OCI-LY3 (cell line): Measurements from ENCODE around the gene UNC13B.
"Not testable (repeated sequence)": the region's sequence is repeated elsewhere in the genome, so short reads cannot be mapped to it uniquely, and the experiment has no call there.

ENCODE experiments used
- H2AFZ ChIP-seq: fragments of 200-600, 300-600 bp; shearing (Covaris generic); 2 replicates; pipeline ENCODE4 v1.6.0; 2014; ENCODE audit warnings: antibody characterized with exemption, low read depth, low read length
- H3K27ac ChIP-seq: fragments of 200-600, 300-600 bp; sonication (generic); 2 replicates; pipeline ENCODE4 v1.5.1; 2014; ENCODE audit warnings: mild to moderate bottlenecking, low read length, moderate library complexity, mixed read lengths
- H3K27me3 ChIP-seq: fragments of 200-600, 300-600 bp; sonication (generic); 2 replicates; pipeline ENCODE4 v1.6.1; 2014; ENCODE audit warnings: low read depth, low read length, mixed read lengths
- H3K36me3 ChIP-seq: fragments of 200-600, 300-600 bp; sonication (generic); replicated peaks from 2 replicates; pipeline ENCODE3; 2014; ENCODE audit warnings: low read depth, low read length, mixed read lengths
- H3K4me1 ChIP-seq: fragments of 300-600, 200-600 bp; sonication (generic); 2 replicates; pipeline ENCODE4 v1.6.1; 2014; ENCODE audit warnings: low read length, mixed read lengths
- H3K4me2 ChIP-seq: fragments of 200-600, 300-600 bp; sonication (generic); 2 replicates; pipeline ENCODE4 v1.6.1; 2014; ENCODE audit warnings: low read length, mixed read lengths
- H3K4me3 ChIP-seq: fragments of 300-600, 200-600 bp; sonication (generic); 2 replicates; pipeline ENCODE4 v1.5.1; 2014; ENCODE audit warnings: antibody characterized with exemption, mild to moderate bottlenecking, low read length, moderate library complexity
- H3K79me2 ChIP-seq: fragments of 300-600, 200-600 bp; shearing (Covaris generic); 2 replicates; pipeline ENCODE4 v1.6.1; 2014; ENCODE audit warnings: mild to moderate bottlenecking, low read length, mixed read lengths
- H3K9ac ChIP-seq: fragments of 300-600, 200-600 bp; shearing (Covaris generic); 2 replicates; pipeline ENCODE4 v1.6.0; 2014; ENCODE audit warnings: mild to moderate bottlenecking, low read length, moderate library complexity
- H3K9me3 ChIP-seq: fragments of 200-600, 300-600 bp; shearing (Covaris generic); 2 replicates; pipeline ENCODE4 v1.6.1; 2014; ENCODE audit warnings: low read length, mixed read lengths; ENCODE audit not compliant: insufficient read depth
- H4K20me1 ChIP-seq: fragments of 200-600, 300-600 bp; sonication (generic); 2 replicates; pipeline ENCODE4 v1.6.1; 2016; ENCODE audit warnings: low read length, mixed read lengths; ENCODE audit not compliant: insufficient read depth
- CTCF ChIP-seq: fragments of 200-600, 300-600 bp; sonication (generic); IDR thresholded peaks from 2 replicates; pipeline ENCODE4 v1.5.1; 2014; ENCODE audit warnings: antibody characterized with exemption, low read length, low read depth
- EZH2phosphoT487 ChIP-seq: fragments of 200-600 bp; shearing (Covaris generic); IDR thresholded peaks from 2 replicates; pipeline ENCODE4 v1.6.1; 2018; ENCODE audit warnings: antibody characterized with exemption, mixed run types, low read depth

UNC13B gene

GRCh38 chr9:35237311-35237710 is 75.5 kb downstream of the UNC13B start:
- Histone ChIP-seq H3K27ac (no peak overlapping the region), H3K4me2 (no peak overlapping the region), H3K9me3 (no peaks in the 10 kb centered on the region), H3K4me3 (no peak overlapping the region), H2AFZ (no peak overlapping the region), H3K36me3 (no peaks in the 10 kb centered on the region), H3K4me1 (no peaks in the 10 kb centered on the region), H3K27me3 (no peaks in the 10 kb centered on the region), H3K9ac (no peak overlapping the region), H4K20me1 (no peaks in the 10 kb centered on the region), H3K79me2 (no peaks in the 10 kb centered on the region)
- no peak for TF ChIP-seq CTCF
- TF ChIP-seq EZH2phosphoT487: no peak

DNA sequence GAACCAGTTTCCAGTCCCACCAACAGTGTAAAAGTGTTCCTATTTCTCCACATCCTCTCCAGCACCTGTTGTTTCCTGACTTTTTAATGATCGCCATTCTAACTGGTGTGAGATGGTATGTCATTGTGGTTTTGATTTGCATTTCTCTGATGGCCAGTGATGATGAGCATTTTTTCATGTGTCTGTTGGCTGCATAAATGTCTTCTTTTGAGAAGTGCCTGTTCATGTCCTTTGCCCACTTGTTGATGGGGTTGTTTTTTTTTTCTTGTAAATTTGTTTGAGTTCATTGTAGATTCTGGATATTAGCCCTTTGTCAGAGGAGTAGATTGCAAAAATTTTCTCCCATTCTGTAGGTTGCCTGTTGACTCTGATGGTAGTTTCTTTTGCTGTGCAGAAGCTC is 84.1 kb downstream of the UNC13B start:
- H3K36me3 ChIP-seq, H3K9ac ChIP-seq, H3K9me3 ChIP-seq, H3K4me2 ChIP-seq, H3K27ac ChIP-seq, H3K79me2 ChIP-seq, H3K4me3 ChIP-seq, H2AFZ ChIP-seq, H4K20me1 ChIP-seq, H3K4me1 ChIP-seq: not testable (repeated sequence)
- peaks cover 14% of the 10 kb centered on the region; the same call in 1 of the 2 replicates for H3K27me3 ChIP-seq

DNA sequence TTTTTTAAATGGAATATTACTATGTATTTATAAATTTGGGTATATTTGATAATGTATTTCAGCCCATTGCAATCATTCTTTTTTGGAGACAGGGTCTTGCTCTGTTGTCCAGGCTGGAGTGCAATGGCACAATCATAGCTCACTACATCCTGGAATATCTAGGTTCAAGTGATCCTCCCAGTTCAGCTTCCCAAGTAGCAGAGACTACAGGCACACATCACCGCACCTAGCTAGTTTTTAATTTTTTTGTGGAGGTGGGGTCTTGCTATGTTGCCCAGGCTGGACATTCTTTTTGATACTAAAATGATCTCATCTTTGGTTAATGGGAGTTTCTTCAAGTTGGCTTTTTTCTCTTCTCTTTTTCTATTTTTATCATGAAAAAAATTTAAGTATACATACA is 91.3 kb downstream of the UNC13B start:
- Histone ChIP-seq H3K27me3 (no peaks in the 10 kb centered on the region), H3K4me3 (no peak overlapping the region), H3K9ac (no peak overlapping the region), H3K4me2 (no peak overlapping the region), H3K36me3 (no peaks in the 10 kb centered on the region), H3K27ac (no peak overlapping the region), H2AFZ (no peak overlapping the region), H3K4me1 (peaks cover 23% of the 10 kb centered on the region), H3K9me3 (no peaks in the 10 kb centered on the region), H3K79me2 (no peaks in the 10 kb centered on the region), H4K20me1 (no peaks in the 10 kb centered on the region)
- TF ChIP-seq EZH2phosphoT487: no peak
- no peak for TF ChIP-seq CTCF

DNA sequence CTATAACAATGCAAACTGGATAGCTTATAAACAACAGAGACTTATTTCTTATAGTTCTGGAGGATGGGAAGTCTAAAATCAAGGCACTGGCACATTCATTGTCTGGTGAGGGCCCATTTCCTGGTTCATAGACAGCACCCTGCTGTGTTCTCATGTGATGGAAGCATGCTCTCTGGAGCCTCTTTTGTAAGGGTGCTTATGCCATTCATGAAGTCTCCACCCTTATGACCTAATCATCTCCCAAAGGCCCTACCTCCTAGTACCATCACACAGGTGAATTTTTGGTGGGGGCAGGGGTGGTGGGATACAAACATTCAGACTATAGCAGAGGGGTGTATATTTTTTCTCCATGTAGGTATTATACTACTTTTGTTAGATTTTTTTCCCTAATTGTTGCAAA is 92.4 kb downstream of the UNC13B start:
- Histone ChIP-seq H4K20me1 (no peaks in the 10 kb centered on the region), H3K4me2 (peak overlapping the region; percentile 10), H3K79me2 (no peaks in the 10 kb centered on the region), H3K36me3 (no peaks in the 10 kb centered on the region), H3K4me1 (peaks cover 34% of the 10 kb centered on the region), H3K27me3 (no peaks in the 10 kb centered on the region), H2AFZ (peak overlapping the region; percentile 1; the same call in 1 of the 2 replicates), H3K9me3 (no peaks in the 10 kb centered on the region), H3K4me3 (no peak overlapping the region), H3K27ac (0 out of 2 replicates have a peak overlapping the region, but pooled peaks have one; percentile 8), H3K9ac (no peak overlapping the region)
- no peak for TF ChIP-seq EZH2phosphoT487
- no peak for TF ChIP-seq CTCF
